K562 (cell line): ENCODE data around the gene ATP6V0E2. TPM values are rescaled to one million over a fixed set of nuclear protein-coding genes. Genes with fewer than 3 reads are reported as not detected.

Source experiments
- ATAC-seq: fragments of 200-7000 bp; cut with Tn5 transposase; 3 replicates; pipeline ENCODE4 v1.9.1; 2020; ENCODE audit warnings: moderate library complexity
- BruUV-seq: library from RNA; stranded (reverse); fragments of 400-500 nt; replicated peaks from 2 replicates; lab custom pipeline; 2021; lab: Mats Ljungman, UMichigan
- CTCF ChIA-PET: fragments of 300-600 bp; formaldehyde crosslinking; extraction: SDS; loops from one replicate; lab custom pipeline; 2021; ENCODE audit warnings: low intra/inter-chr PET ratio; lab: Yijun Ruan, JAX
- POLR2A ChIA-PET: fragments of 300-600, 350-650 bp; sonication (Branson Sonifier 250); formaldehyde crosslinking; extraction: SDS; loops from one replicate; lab custom pipeline; 2021; ENCODE audit warnings: antibody characterized with exemption, inconsistent platforms; lab: Yijun Ruan, JAX
- DNase-seq, 4 experiments: peaks; one replicate each; pipeline versions ENCODE4 v3.0.0 to v3.0.0-alpha.2; 2011 to 2018; ENCODE audit warnings: low spot score in 3 of 4, mixed read lengths in 3 of 4; ENCODE audit errors: extremely low read depth in 1 of 4
- FAIRE-seq: peaks from 2 replicates; lab custom pipeline; 2011; peaks lifted over from hg19 to GRCh38; lab: Jason Lieb, UNC
- H2AFZ ChIP-seq: 2 replicates; pipeline ENCODE4 v1.6.0; 2011; ENCODE audit warnings: low read depth, low read length, control low read depth, inconsistent platforms
- H3K27ac ChIP-seq: fragments of 200-600 bp; 3 replicates; pipeline ENCODE4 v1.8.0; 2011; ENCODE audit warnings: low read depth, mild to moderate bottlenecking, control low read depth, inconsistent platforms, low read length, moderate library complexity, mixed read lengths; ENCODE audit errors: extremely low read depth
- H3K27me3 ChIP-seq, 2 experiments: fragments of 300-600 bp in 1 of 2; 2 replicates in 1 of 2; 3 replicates in 1 of 2; pipeline versions ENCODE4 v1.6.0 to v1.8.0; 2011; ENCODE audit warnings: inconsistent platforms in 2 of 2, low read length in 2 of 2, mild to moderate bottlenecking in 1 of 2, mixed read lengths in 1 of 2, moderate library complexity in 1 of 2; ENCODE audit not compliant: control insufficient read depth in 2 of 2, insufficient read depth in 2 of 2
- H3K36me3 ChIP-seq: fragments of 300-600 bp; 3 replicates; pipeline ENCODE4 v1.8.0; 2011; ENCODE audit warnings: mild to moderate bottlenecking, low read length, inconsistent platforms; ENCODE audit not compliant: control insufficient read depth, insufficient read depth
- H3K4me1 ChIP-seq, 2 experiments: fragments of 200-600 bp in 1 of 2; replicated peaks in 1 of 2; 2 replicates in 1 of 2; 3 replicates in 1 of 2; pipeline versions ENCODE4 v1.5.1 to v1.8.0; 2011; ENCODE audit warnings: inconsistent platforms in 2 of 2, low read length in 2 of 2, mild to moderate bottlenecking in 1 of 2, mixed read lengths in 1 of 2, moderate library complexity in 1 of 2; ENCODE audit not compliant: control insufficient read depth in 2 of 2, insufficient read depth in 2 of 2
- H3K4me2 ChIP-seq: 2 replicates; pipeline ENCODE4 v1.6.1; 2011; ENCODE audit warnings: low read length, control low read depth, inconsistent platforms, mixed read lengths; ENCODE audit not compliant: insufficient read depth
- H3K4me3 ChIP-seq: fragments of 200-600 bp; sonication (generic), shearing (Covaris generic); 2 replicates; pipeline ENCODE4 v1.5.1; 2016; ENCODE audit warnings: control low read depth, inconsistent platforms
- H3K79me2 ChIP-seq: fragments of 200-600 bp; 3 replicates; pipeline ENCODE4 v1.8.0; 2011; ENCODE audit warnings: low read length, inconsistent platforms; ENCODE audit not compliant: control insufficient read depth, insufficient read depth
- H3K9ac ChIP-seq, 2 experiments: 2 replicates each; pipeline versions ENCODE4 v1.6.0 to v1.6.1; 2011; ENCODE audit warnings: low read depth in 2 of 2, low read length in 2 of 2, control low read depth in 1 of 2, inconsistent platforms in 1 of 2, mild to moderate bottlenecking in 1 of 2, mixed read lengths in 1 of 2; ENCODE audit not compliant: insufficient read depth in 1 of 2
- H3K9me1 ChIP-seq: one replicate; pipeline ENCODE4 v1.6.0; 2011; ENCODE audit warnings: inconsistent platforms, mild to moderate bottlenecking, low read length, moderate library complexity; ENCODE audit not compliant: control insufficient read depth, insufficient read depth
- H3K9me3 ChIP-seq: replicated peaks from 2 replicates; pipeline ENCODE4 v1.5.1; 2011; ENCODE audit warnings: low read depth, low read length, inconsistent platforms; ENCODE audit not compliant: control insufficient read depth, insufficient read depth
- H4K20me1 ChIP-seq: replicated peaks from 2 replicates; pipeline ENCODE4 v1.6.1; 2011; ENCODE audit warnings: low read length, inconsistent platforms, mixed read lengths; ENCODE audit not compliant: control insufficient read depth, insufficient read depth
- HES1 ChIP-seq: fragments of 450-650 bp; IDR thresholded peaks from 2 replicates; pipeline ENCODE4 v1.6.1; 2016; ENCODE audit warnings: low read depth, mild to moderate bottlenecking, moderate library complexity
- NFXL1 ChIP-seq: fragments of 450-650 bp; formaldehyde crosslinking; IDR thresholded peaks from 2 replicates; pipeline ENCODE4 v1.4.0; 2021; ENCODE audit warnings: mild to moderate bottlenecking
- PPARD ChIP-seq: fragments of 250-450 bp; sonication (Bioruptor Pico); IDR thresholded peaks from 2 replicates; pipeline ENCODE4 v1.8.0; 2022; ENCODE audit warnings: inconsistent platforms, mild to moderate bottlenecking, moderate library complexity
- RNF219 ChIP-seq: fragments of 250-450 bp; sonication (Bioruptor Pico); IDR thresholded peaks from 2 replicates; pipeline ENCODE4 v1.5.0; 2022; ENCODE audit warnings: mild to moderate bottlenecking
- STAT5B ChIP-seq: fragments of 250-450 bp; sonication (Bioruptor Pico); IDR thresholded peaks from 2 replicates; pipeline ENCODE4 v1.8.0; 2021; ENCODE audit warnings: mild to moderate bottlenecking, inconsistent platforms
- TAL1 ChIP-seq: fragments of 450-650 bp; IDR thresholded peaks from 2 replicates; pipeline ENCODE4 v1.6.1; 2016; ENCODE audit warnings: mild to moderate bottlenecking
- ZC3H11A ChIP-seq: IDR thresholded peaks from 2 replicates; pipeline ENCODE4 v1.6.1; 2012; ENCODE audit warnings: low read depth, low read length, improper control_type of control experiment
- ZNF778 ChIP-seq: fragments of 450-650 bp; formaldehyde crosslinking; IDR thresholded peaks from 2 replicates; pipeline ENCODE4 v1.4.0; 2020; ENCODE audit warnings: mild to moderate bottlenecking, moderate library complexity
- WGBS: fragments of 100-300 bp; shearing (Covaris generic); methylation state at CpG from one replicate; pipeline ENCODE4 v1.1.6; 2016; ENCODE audit warnings: low coverage, mixed read lengths; ENCODE audit not compliant: insufficient coverage; ENCODE audit errors: missing lambda C conversion rate; 5-methylcytosine and 5-hydroxymethylcytosine counted together
- in situ Hi-C: fragments of 300-500 bp; cut with MboI; formaldehyde crosslinking; loops from 4 replicates; pipeline ENCODE4 v1.15.0; 2018; ENCODE audit warnings: inconsistent platforms, mixed read lengths
- intact Hi-C: fragments of 100-400 bp; cut with micrococcal nuclease; formaldehyde crosslinking; loops from 2 replicates; pipeline ENCODE4 v1.14.2; 2022
- polyA plus RNA-seq, 8 experiments: library from polyadenylated mRNA; depleted of rRNA in 4 of 8; stranded (reverse) in 5 of 8; unstranded in 3 of 8; fragments of >200 nt; fragmentation: Nextera tagmentation in 2 of 8; fragmentation: Illumina TruSeq in 1 of 8; extraction: Ambion mirVana in 2 of 8; extraction: Trizol in 1 of 8; gene quantifications; 2 replicates each; pipeline versions ENCODE4 v1.2.1 to v1.2.3, GENCODE V29; 2011 to 2014; ENCODE audit warnings: inconsistent platforms in 1 of 8, missing spikeins in 1 of 8
- total RNA-seq, 7 experiments: library from RNA; depleted of rRNA in 6 of 7; stranded (reverse); fragments of >200 nt in 6 of 7; fragmentation: Illumina TruSeq in 2 of 7; extraction: Trizol in 2 of 7; gene quantifications; 2 replicates each; pipeline versions ENCODE4 v1.2.1 to v1.2.3, GENCODE V29; 2011 to 2021; ENCODE audit warnings: low replicate concordance in 1 of 7
- TF ChIP-seq, protein P1 (sequence below): fragments of 200-400 bp; formaldehyde crosslinking; IDR thresholded peaks from 2 replicates; pipeline ENCODE4 v1.6.1; 2017; ENCODE audit warnings: mild to moderate bottlenecking, low read depth, low read length, moderate library complexity

Gene ATP6V0E2
- total and polyA plus RNA-seq, 9 of the 15 experiments (the other 6 are each of a cell fraction or from before 2014, with no cell fraction given): 0.55 to 18.5 (median 10.9) TPM

DNA sequence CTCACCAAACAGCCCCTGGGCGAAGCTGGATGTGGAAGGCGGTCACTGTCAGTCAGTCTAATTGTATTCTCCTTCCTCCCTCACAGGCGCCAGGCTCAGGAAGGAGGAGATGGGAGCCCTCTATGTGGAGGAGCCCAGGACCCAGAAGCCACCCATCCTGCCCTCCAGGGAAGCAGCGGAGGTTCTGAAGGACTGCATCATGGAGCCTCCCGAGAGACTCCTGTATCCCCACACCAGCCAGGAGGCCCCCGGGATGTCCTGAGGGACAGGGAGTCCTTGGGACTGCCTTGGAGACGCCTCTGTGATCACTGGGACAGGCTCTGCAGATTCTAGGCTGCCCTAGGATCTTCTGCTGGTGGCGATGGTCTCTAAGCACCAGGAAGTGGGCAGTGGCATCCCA, 9.7 kb upstream of the ATP6V0E2 start:
- DNase-seq (no peak), FAIRE-seq (no peak), ATAC-seq (no peak)
- WGBS: 4% methylated on average over 8 of the region's 8 CpGs
- Histone ChIP-seq H3K9me3 (no peaks in the 10 kb centered on the region), H3K27me3 (peaks cover 57 to 90% of the 10 kb centered on the region in 2 experiments), H4K20me1 (peaks cover 39% of the 10 kb centered on the region), H3K4me1 (peaks cover 0 to 21% of the 10 kb centered on the region in 2 experiments; a peak in 3 of 5 replicates), H3K27ac (no peak overlapping the region), H3K4me2 (no peak overlapping the region), H3K79me2 (no peaks in the 10 kb centered on the region), H3K4me3 (no peak overlapping the region), H3K9me1 (peaks cover 2% of the 10 kb centered on the region), H3K36me3 (no peaks in the 10 kb centered on the region), H3K9ac (no peak overlapping the region), H2AFZ (no peak overlapping the region)
- ChIA-PET POLR2A (interaction anchor here (1.9 kb wide), 1 partner anchor 10 kb away, joined by 6 read pairs; no protein-coding TSS in a partner anchor), CTCF (interaction anchor here (0.7 kb wide), 1 partner anchor 160 kb away, joined by 3 read pairs; no protein-coding TSS in a partner anchor)
- no peak for TF ChIP-seq RNF219
- no peak for TF ChIP-seq ZNF778
- TF ChIP-seq STAT5B: no peak
- TF ChIP-seq PPARD (CRISPR knock-in tag): no peak
- TF ChIP-seq ZC3H11A: no peak
- no peak for TF ChIP-seq HES1
- TF ChIP-seq, protein P1, sequence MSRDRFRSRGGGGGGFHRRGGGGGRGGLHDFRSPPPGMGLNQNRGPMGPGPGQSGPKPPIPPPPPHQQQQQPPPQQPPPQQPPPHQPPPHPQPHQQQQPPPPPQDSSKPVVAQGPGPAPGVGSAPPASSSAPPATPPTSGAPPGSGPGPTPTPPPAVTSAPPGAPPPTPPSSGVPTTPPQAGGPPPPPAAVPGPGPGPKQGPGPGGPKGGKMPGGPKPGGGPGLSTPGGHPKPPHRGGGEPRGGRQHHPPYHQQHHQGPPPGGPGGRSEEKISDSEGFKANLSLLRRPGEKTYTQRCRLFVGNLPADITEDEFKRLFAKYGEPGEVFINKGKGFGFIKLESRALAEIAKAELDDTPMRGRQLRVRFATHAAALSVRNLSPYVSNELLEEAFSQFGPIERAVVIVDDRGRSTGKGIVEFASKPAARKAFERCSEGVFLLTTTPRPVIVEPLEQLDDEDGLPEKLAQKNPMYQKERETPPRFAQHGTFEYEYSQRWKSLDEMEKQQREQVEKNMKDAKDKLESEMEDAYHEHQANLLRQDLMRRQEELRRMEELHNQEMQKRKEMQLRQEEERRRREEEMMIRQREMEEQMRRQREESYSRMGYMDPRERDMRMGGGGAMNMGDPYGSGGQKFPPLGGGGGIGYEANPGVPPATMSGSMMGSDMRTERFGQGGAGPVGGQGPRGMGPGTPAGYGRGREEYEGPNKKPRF: no peak
- no peak for TF ChIP-seq TAL1
- TF ChIP-seq NFXL1 (CRISPR knock-in tag): no peak
- BruUV-seq: no TSS peak
- in situ Hi-C loops: loop anchor here (25.0 kb wide), 1 partner anchor 173 kb away; no protein-coding TSS in a partner anchor
- intact Hi-C loops: loop anchor here (5.0 kb wide), 1 partner anchor 413 kb away; no protein-coding TSS in a partner anchor
